ENCODE data around the gene MMP14.

GRCh38 chr14:22856428-22856827 is 20.0 kb downstream of the MMP14 start:
- TF ChIP-seq CTCF (IDR thresholded peaks at IDR 0.05; ENCODE audit: insufficient read depth, low read length) (no peak), POLR2AphosphoS5 (IDR thresholded peaks at IDR 0.05; ENCODE audit: low read depth) (no peak)

Data from HL-60 (cell line).